GM12878 (cell line): ENCODE data around the gene CHRDL2.

Experiments used
- CTCF ChIP-seq, 3 experiments: IDR thresholded peaks in 2 of 3; conservative IDR thresholded peaks in 1 of 3; 2 replicates each; pipeline ENCODE4 v1.5.1; 2011; ENCODE audit warnings: low read depth in 3 of 3, low read length in 3 of 3, mild to moderate bottlenecking in 3 of 3, control low read depth in 2 of 3, moderate library complexity in 2 of 3, inconsistent platforms in 1 of 3, mixed read lengths in 1 of 3; ENCODE audit not compliant: control insufficient read depth in 2 of 3, insufficient read depth in 1 of 3; ENCODE audit errors: extremely low read depth in 1 of 3
- E2F8 ChIP-seq: fragments of 450-650 bp; IDR thresholded peaks from 2 replicates; pipeline ENCODE4 v1.6.1; 2018; ENCODE audit warnings: mild to moderate bottlenecking, low read depth, moderate library complexity; ENCODE audit not compliant: partially characterized antibody
- EGR1 ChIP-seq, 2 experiments: IDR thresholded peaks; 1 replicate in 1 of 2; 2 replicates in 1 of 2; pipeline ENCODE4 v1.6.1; 2011 to 2012; ENCODE audit warnings: low read depth in 2 of 2, low read length in 2 of 2, borderline replicate concordance in 1 of 2, mild to moderate bottlenecking in 1 of 2, moderate library complexity in 1 of 2
- ELK1 ChIP-seq: IDR thresholded peaks from 2 replicates; pipeline ENCODE4 v1.6.1; 2012; ENCODE audit warnings: low read depth, low read length, improper control_type of control experiment
- EZH2 ChIP-seq: IDR thresholded peaks from 2 replicates; pipeline ENCODE4 v1.6.1; 2012; ENCODE audit warnings: low read depth, mild to moderate bottlenecking, control low read depth, inconsistent platforms, low read length, borderline replicate concordance; ENCODE audit not compliant: control insufficient read depth
- JUNB ChIP-seq: IDR thresholded peaks from 2 replicates; pipeline ENCODE4 v1.6.1; 2016; ENCODE audit warnings: antibody characterized with exemption, mild to moderate bottlenecking
- RFX5 ChIP-seq: IDR thresholded peaks from 2 replicates; pipeline ENCODE4 v1.6.1; 2011; ENCODE audit warnings: low read depth, low read length, improper control_type of control experiment
- SKIL ChIP-seq: fragments of 450-650 bp; IDR thresholded peaks from 2 replicates; pipeline ENCODE4 v1.6.1; 2017; ENCODE audit warnings: mild to moderate bottlenecking, low read depth, inconsistent platforms; ENCODE audit not compliant: poor library complexity, severe bottlenecking
- SMC3 ChIP-seq: IDR thresholded peaks from 2 replicates; pipeline ENCODE4 v1.6.1; 2011; ENCODE audit warnings: low read length, improper control_type of control experiment, borderline replicate concordance
- TAF1 ChIP-seq: IDR thresholded peaks from 2 replicates; pipeline ENCODE4 v1.6.1; 2011; ENCODE audit warnings: mild to moderate bottlenecking, low read depth, low read length, borderline replicate concordance
- TCF7 ChIP-seq: IDR thresholded peaks from 2 replicates; pipeline ENCODE4 v1.6.1; 2014; ENCODE audit warnings: antibody characterized with exemption, borderline replicate concordance
- ZNF384 ChIP-seq: IDR thresholded peaks from 2 replicates; pipeline ENCODE4 v1.6.1; 2012; ENCODE audit warnings: low read depth, mild to moderate bottlenecking, low read length, improper control_type of control experiment, borderline replicate concordance

GRCh38 chr11:74672956-74673692 is 58.1 kb downstream of the CHRDL2 start:
- TF ChIP-seq JUNB (no peak), ZNF384 (no peak), SMC3 (no peak), TAF1 (no peak), SKIL (no peak), E2F8 (no peak), CTCF (IDR thresholded peaks at IDR 0.05 in 2 of 3, conservative IDR thresholded peaks at IDR 0.05 in 1 of 3; ENCODE audit: control insufficient read depth in 2 of 3, extremely low read depth in 1 of 3, insufficient read depth in 1 of 3, low read depth in 3 of 3, low read length in 3 of 3) (no peak), TCF7 (no peak), ELK1 (no peak), EGR1 (IDR thresholded peaks at IDR 0.05; ENCODE audit: borderline replicate concordance in 1 of 2, low read depth in 2 of 2, low read length in 2 of 2) (no peak), RFX5 (no peak), EZH2 (no peak)
